Endodermal cell (in vitro differentiated cells): Measurements from ENCODE around the gene ST3GAL5. TPM values are rescaled to one million over a fixed set of nuclear protein-coding genes. Genes with fewer than 3 reads are reported as not detected.

Source experiments
- DNase-seq: peaks from one replicate; pipeline ENCODE4 v3.0.0-alpha.2; 2017
- H3K27ac ChIP-seq: 2 replicates; pipeline ENCODE4 v1.5.1; 2013; ENCODE audit warnings: mild to moderate bottlenecking, low read depth, low read length, moderate library complexity
- H3K27me3 ChIP-seq: 2 replicates; pipeline ENCODE4 v1.6.1; 2013; ENCODE audit warnings: mild to moderate bottlenecking, low read length, moderate library complexity; ENCODE audit not compliant: insufficient read depth, control insufficient read depth, poor library complexity, severe bottlenecking
- H3K36me3 ChIP-seq: 2 replicates; pipeline ENCODE4 v1.7.0; 2013; ENCODE audit warnings: mild to moderate bottlenecking, low read length, moderate library complexity; ENCODE audit not compliant: control insufficient read depth, insufficient read depth
- H3K4me1 ChIP-seq: one replicate; pipeline ENCODE4 v1.7.0; 2013; ENCODE audit warnings: low read length; ENCODE audit not compliant: control insufficient read depth, insufficient read depth
- H3K4me3 ChIP-seq: 2 replicates; pipeline ENCODE4 v1.5.1; 2013; ENCODE audit warnings: mild to moderate bottlenecking, low read length, moderate library complexity
- H3K9ac ChIP-seq: 2 replicates; pipeline ENCODE4 v1.6.1; 2013; ENCODE audit warnings: mild to moderate bottlenecking, low read length, moderate library complexity; ENCODE audit not compliant: poor library complexity, severe bottlenecking; ENCODE audit errors: extremely low read depth
- H3K9me3 ChIP-seq: 2 replicates; pipeline ENCODE4 v1.6.1; 2013; ENCODE audit warnings: mild to moderate bottlenecking, low read length, moderate library complexity; ENCODE audit not compliant: control insufficient read depth
- H3K27ac Mint-ChIP-seq: 2 replicates; pipeline ENCODE4 v1.8.0; 2020; ENCODE audit warnings: mixed read lengths
- H3K27me3 Mint-ChIP-seq: 2 replicates; pipeline ENCODE4 v1.8.0; 2021; ENCODE audit warnings: mild to moderate bottlenecking, mixed read lengths; ENCODE audit not compliant: insufficient read depth
- H3K36me3 Mint-ChIP-seq: 2 replicates; pipeline ENCODE4 v1.8.0; 2020; ENCODE audit warnings: low read depth, mixed read lengths
- H3K4me1 Mint-ChIP-seq: 2 replicates; pipeline ENCODE4 v1.8.0; 2020; ENCODE audit warnings: mixed read lengths
- H3K4me3 Mint-ChIP-seq: 2 replicates; pipeline ENCODE4 v1.8.0; 2020; ENCODE audit warnings: mild to moderate bottlenecking, moderate library complexity, mixed read lengths
- H3K9me3 Mint-ChIP-seq: 2 replicates; pipeline ENCODE4 v1.8.0; 2020; ENCODE audit warnings: mild to moderate bottlenecking, mixed read lengths
- CTCF ChIP-seq: fragments of 200-600 bp; sonication (generic); conservative IDR thresholded peaks from 2 replicates; pipeline ENCODE4 v1.5.0; 2021; ENCODE audit warnings: antibody characterized with exemption, mild to moderate bottlenecking
- WGBS, 2 experiments: methylation state at CpG; one replicate each; pipeline versions ENCODE4 v1.1.5 to v1.1.7; 2013; ENCODE audit warnings: missing lambda C conversion rate in 2 of 2, mixed read lengths in 1 of 2; ENCODE audit not compliant: insufficient coverage in 1 of 2, insufficient read length in 1 of 2; 5-methylcytosine and 5-hydroxymethylcytosine counted together
- total RNA-seq, 2 donors: library from RNA; stranded (reverse); fragmentation: NEBNext Ultra II Directional in 1 of 2; extraction: Animal tissue kit (Norgen Biotek cat#: 25700) in 1 of 2; gene quantifications; 2 replicates in 1 of 2; 3 replicates in 1 of 2; pipeline ENCODE4 v1.2.1, GENCODE V29; 2021

Gene ST3GAL5
- total RNA-seq, 2 donors from 2014 or later, result 26.6 to 27.4 TPM

GRCh38 chr2:85867556-85868292 lies 21.1 kb downstream of the ST3GAL5 start:
- peaks cover 4% of the 10 kb centered on the region for H3K4me1 Mint-ChIP-seq
- H3K9me3 Mint-ChIP-seq, result no peaks in the 10 kb centered on the region
- Histone ChIP-seq H3K4me1 (no peaks in the 10 kb centered on the region), H3K36me3 (peaks cover 11% of the 10 kb centered on the region), H3K4me3 (no peak overlapping the region), H3K27ac (no peak overlapping the region), H3K9me3 (no peaks in the 10 kb centered on the region), H3K27me3 (no peaks in the 10 kb centered on the region), H3K9ac (no peak overlapping the region)
- no peak overlapping the region for H3K4me3 Mint-ChIP-seq
- no peak overlapping the region for H3K27ac Mint-ChIP-seq
- no peaks in the 10 kb centered on the region for H3K27me3 Mint-ChIP-seq
- H3K36me3 Mint-ChIP-seq, result peaks cover 19% of the 10 kb centered on the region
- TF ChIP-seq CTCF, result no peak
- WGBS, 2 experiments, result 67 to 86% methylated on average over 3 to 11 of the region's 11 CpGs
- DNase-seq, result no peak

- Histone ChIP-seq H3K27me3 (no peaks in the 10 kb centered on the region), H3K36me3 (peaks cover 17% of the 10 kb centered on the region), H3K9me3 (no peaks in the 10 kb centered on the region), H3K27ac (no peak overlapping the region), H3K4me1 (no peaks in the 10 kb centered on the region), H3K9ac (no peak overlapping the region), H3K4me3 (no peak overlapping the region)
- TF ChIP-seq CTCF, result no peak
- peaks cover 4% of the 10 kb centered on the region for H3K4me1 Mint-ChIP-seq
- H3K27me3 Mint-ChIP-seq, result no peaks in the 10 kb centered on the region
- peaks cover 20% of the 10 kb centered on the region for H3K36me3 Mint-ChIP-seq
- 96% methylated on average over 1 of the region's 1 CpG; no CpG with 5 or more reads in 1 of the 2 experiments for WGBS, 2 experiments
- no peaks in the 10 kb centered on the region for H3K9me3 Mint-ChIP-seq
- DNase-seq, result no peak
- no peak overlapping the region for H3K4me3 Mint-ChIP-seq
- no peak overlapping the region for H3K27ac Mint-ChIP-seq
These were observed 21.7 kb downstream of the ST3GAL5 start for GRCh38 chr2:85867121-85867520.

DNA sequence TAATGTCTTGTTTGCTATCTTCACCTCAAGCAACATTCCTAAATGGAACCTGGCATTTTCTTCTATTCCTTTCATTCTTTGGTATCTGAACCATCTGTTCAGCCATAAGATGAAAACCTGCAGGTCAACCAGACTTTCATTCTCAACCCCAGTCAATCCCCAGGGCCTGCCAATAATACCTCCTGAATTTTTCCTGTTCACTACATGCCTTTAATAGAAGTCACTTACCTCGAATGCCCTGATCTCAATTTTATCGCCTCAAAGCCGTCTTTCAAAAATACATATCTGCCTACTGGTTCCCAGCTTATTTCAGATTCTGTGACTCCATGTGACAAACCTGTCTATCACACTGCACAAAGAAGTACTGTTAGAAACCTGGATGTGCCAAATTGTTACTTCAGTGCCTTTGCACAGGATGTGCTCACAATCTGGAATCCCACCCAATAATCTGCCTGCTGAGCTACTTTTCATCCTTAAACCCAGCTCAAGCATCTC lies 22.6 kb downstream of the ST3GAL5 start:
- Mint-ChIP-seq H3K9me3 (no peaks in the 10 kb centered on the region), H3K36me3 (peaks cover 24% of the 10 kb centered on the region)

More for the DNA sequence above, 22.6 kb downstream of the ST3GAL5 start:
- H3K27me3 ChIP-seq, result no peaks in the 10 kb centered on the region
- no peak overlapping the region for H3K27ac Mint-ChIP-seq
- peaks cover 4% of the 10 kb centered on the region for H3K4me1 Mint-ChIP-seq
- TF ChIP-seq CTCF, result no peak
- 95 to 100% methylated on average over 3 of the region's 3 CpGs for WGBS, 2 experiments
- no peak overlapping the region for H3K27ac ChIP-seq
- H3K9ac ChIP-seq, result no peak overlapping the region
- no peak overlapping the region for H3K4me3 Mint-ChIP-seq
- H3K36me3 ChIP-seq, result peaks cover 26% of the 10 kb centered on the region
- no peaks in the 10 kb centered on the region for H3K4me1 ChIP-seq
- DNase-seq, result no peak
- no peaks in the 10 kb centered on the region for H3K9me3 ChIP-seq
- no peaks in the 10 kb centered on the region for H3K27me3 Mint-ChIP-seq
- no peak overlapping the region for H3K4me3 ChIP-seq
